GM21717 (cell line): ENCODE results near the gene FGB.
"Not testable (repeated sequence)": the region's sequence is repeated elsewhere in the genome, so short reads cannot be mapped to it uniquely, and the experiment has no call there.

Experiments
- ATAC-seq: cut with Tn5 transposase; IDR thresholded peaks from one replicate; pipeline ENCODE4 v1.9.1; 2021; ENCODE audit warnings: mild to moderate bottlenecking, moderate library complexity; ENCODE audit not compliant: unreplicated experiment

FGB gene

DNA sequence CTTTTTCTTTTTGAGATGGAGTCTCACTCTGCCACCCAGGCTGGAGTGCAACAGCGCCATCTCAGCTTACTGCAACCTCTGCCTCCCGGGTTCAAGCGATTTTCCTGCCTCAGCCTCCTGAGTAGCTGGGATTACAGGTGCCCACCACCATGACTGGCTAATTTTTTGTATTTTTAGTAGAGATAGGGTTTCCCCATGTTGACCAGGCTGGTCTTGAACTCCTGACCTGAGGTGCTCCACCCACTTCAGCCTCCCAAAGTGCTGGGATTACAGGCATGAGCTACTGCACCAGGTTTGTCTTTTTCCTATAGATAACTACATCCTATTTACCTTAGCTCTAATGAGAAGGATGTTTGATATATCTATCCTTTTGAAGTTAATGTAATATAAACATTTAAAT lies 31.5 kb downstream of the FGB start:
- ATAC-seq: not testable (repeated sequence)

DNA sequence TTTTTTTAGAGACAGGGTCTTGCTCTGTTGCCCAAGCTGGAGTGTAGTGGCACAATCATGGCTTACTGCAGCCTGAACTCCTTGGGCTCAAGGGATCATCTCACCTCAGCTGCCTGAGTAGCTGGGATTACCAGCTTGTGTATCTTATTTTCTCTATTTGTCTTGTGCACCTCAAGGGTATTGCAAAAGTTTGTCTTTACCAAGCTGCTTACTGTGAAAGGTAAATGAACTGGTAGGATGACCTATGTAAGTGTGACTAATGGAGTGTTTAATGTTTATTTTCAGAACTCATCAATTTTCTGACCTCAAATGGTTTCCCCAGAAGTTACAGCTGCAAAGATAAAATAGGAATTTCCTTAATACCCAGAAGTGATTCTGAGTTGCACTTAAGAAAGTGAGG lies 33.0 kb downstream of the FGB start:
- ATAC-seq: no peak

DNA sequence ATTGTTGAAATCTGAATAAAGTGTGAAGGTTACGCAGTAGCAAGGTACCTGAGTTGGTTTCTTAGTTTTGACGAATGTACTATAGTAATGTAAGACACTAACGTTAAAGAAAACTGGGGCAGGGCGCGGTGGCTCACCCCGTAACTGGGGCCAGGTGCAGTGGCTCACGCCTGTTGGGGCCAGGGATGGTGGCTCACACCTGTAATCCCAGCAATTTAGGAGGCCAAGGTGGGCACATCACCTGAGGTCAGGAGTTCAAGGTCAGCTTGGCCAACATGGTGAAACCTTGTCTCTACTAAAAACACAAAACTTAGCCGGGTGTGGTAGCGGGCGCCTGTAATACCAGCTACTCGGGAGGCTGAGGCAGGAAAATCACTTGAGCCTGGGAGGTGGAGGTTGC lies 34.5 kb downstream of the FGB start:
- not testable (repeated sequence) for ATAC-seq

DNA sequence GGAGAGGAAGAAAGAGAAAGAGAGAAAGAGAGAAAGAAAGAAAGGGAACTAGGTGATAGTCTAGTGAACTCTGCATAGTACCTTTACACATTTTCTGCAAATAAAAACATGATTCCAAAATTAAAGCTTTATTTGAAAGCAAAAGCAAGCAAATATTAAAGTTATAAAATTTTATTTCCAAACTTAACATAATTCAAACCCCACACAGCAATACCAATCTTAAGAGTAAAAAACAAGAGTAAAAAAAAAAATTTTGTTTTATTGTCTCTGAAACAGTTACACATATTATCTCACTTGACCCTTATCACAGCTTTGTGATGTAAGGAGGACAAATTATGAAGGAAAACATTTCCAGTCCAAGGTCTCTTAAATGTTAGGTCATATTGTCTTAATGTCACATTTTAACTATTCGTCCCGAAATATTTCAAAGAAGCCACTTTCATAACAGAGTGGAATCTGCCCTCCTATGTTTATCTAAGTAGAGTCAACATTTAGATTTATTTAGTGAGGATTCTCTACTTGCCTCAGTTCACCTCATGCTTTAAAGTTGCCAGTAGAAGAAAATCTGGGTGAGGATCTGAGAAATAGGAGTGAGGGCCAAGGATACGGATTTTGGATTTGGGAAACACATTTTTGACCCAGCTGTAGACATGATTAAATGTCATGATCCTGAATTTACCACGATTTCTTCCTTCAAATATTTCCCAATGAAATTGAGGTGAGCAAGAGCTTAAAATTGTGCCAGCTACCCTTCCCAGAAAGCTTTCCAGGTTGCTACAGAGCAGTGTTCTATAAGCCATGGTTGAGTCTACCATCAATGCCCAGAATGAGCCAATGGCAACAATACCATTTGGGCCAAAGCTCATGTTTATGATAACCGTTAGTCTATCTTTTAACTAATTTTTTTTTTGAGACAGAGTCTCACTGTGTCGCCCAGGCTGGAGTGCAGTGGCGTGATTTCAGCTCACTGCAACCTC lies 35.3 kb downstream of the FGB start:
- ATAC-seq: no peak

- ATAC-seq: no peak
Measured at GRCh38 chr4:154602404-154603020, 39.7 kb downstream of the FGB start.

DNA sequence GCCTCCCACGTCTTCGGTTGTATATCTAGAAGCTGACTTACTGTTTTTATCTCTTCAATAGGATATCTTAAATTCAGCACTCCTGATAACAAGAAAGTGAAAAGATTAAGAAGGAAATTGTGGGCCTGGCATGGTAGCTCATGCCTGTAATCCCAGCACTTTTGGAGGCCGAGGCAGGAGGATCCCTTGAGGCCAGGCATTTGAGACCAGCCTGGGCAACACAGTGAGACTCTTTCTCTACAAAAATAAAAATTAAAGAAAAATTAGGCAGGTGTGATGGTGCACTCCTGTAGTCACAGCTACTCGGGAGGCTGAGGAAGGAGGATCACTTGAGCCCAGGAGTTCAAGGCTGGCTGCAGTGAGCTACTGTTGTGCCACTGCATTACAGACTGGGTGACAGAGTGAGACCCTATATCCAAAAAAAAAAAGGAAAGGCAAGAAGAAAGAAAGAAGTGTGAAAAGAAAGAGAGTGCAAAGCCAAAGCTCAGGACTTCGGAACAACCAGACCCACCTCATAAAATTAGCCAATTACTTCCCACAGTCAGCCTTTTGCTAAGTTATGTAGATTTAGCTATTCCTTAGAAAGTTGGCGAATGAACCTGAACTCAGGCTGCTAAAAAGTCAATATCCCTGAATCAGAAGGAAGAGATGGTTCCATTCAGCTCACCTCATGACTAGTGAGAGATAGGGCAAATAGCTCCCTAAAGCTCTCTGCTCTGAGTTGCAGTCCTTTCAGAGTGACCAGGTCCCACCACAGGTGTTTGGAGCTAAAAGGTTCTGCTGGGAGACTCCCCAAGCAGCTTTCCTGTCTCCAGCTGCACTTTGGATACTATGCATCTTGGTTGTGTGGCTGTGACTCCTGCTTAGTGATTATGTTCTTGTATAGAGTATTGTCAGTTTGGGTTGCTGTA lies 40.5 kb downstream of the FGB start:
- ATAC-seq: no peak

DNA sequence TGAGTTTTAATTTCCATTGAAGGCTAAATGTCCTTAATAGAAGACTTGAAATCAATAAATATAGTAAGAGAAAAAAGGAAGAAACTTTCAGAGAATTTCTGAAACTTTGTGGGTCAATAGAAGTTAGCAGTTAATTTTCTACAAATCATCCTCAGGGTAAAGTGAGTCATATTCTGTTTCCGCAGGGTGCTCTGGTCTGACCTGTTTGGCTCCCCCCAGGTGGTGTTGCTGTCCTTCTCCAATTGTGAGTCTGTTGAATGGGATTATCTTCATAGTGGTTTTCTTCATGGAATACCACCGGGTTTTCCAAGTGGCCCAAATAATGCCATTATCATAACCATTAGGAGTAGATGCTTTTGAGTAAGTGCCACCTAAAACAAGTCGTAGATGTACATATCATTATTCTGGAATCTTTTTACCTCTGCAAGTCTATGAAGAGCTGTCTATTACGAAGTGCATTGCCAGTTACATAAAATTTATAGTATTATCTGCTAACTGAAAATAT lies 41.9 kb downstream of the FGB start:
- no peak for ATAC-seq

GRCh38 chr4:154606728-154607723 lies 44.2 kb downstream of the FGB start:
- ATAC-seq: no peak

DNA sequence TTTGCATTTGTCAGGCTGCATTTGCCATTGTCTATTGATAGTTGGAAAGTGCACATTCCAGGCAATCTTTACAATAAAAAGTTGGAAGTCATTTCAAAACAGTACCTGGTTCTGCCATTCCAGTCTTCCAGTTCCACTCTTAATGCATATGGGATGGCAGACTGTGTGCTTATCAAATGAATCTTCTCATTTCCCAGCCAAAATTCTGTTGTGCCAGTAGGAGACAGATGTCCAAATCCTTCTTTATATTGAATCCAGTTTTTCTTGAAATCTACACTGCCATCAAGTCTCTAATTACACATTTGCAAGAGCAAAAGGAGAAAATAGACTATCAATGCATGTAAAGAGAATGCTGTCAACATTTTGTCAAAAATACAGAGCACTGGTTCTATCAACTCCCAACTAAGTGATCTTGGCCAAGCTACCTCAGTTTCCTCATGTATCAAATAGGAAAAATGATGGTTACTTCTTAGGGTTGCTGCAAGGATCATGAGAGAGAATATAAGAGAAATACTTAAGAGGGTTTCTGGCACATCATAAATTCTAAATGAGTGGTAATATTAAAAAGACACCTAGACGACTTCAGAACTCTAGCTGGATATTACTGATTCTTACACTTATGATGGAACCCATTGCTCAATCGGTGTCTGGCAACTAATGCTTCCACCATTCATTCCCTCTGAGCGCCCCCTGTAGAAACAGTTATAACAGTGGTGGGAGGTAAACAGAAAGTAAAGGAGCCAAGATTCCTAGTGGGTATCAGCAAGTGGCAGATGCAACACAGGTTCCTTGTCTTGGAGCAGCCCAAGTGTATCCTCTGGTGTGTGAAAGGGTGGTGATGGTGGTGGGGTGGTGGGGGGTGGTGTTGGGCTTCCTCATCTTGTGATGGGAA lies 45.8 kb downstream of the FGB start:
- no peak for ATAC-seq

- no peak for ATAC-seq
Measured at GRCh38 chr4:154609532-154609931, 46.7 kb downstream of the FGB start.

DNA sequence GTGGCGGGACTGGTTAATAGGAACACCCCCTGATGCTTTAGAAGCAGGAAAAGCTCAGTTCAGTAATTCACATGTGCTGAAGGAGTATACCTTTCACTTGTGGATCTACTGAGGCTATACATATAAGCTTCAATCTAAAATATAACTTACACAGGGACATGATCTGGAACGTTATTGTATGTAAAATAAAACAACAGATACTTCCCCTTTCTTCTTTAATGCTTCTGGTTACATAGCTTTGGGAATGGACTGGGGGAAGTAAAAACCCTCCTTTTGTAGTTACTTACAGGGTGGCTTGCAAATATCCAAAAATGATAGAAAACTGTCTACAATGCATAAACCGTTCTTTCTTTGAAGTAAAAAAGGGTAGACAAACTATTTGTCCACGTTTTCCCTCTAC lies 47.8 kb downstream of the FGB start:
- no peak for ATAC-seq

GRCh38 chr4:154611833-154612232 lies 49.0 kb downstream of the FGB start:
- ATAC-seq: no peak

DNA sequence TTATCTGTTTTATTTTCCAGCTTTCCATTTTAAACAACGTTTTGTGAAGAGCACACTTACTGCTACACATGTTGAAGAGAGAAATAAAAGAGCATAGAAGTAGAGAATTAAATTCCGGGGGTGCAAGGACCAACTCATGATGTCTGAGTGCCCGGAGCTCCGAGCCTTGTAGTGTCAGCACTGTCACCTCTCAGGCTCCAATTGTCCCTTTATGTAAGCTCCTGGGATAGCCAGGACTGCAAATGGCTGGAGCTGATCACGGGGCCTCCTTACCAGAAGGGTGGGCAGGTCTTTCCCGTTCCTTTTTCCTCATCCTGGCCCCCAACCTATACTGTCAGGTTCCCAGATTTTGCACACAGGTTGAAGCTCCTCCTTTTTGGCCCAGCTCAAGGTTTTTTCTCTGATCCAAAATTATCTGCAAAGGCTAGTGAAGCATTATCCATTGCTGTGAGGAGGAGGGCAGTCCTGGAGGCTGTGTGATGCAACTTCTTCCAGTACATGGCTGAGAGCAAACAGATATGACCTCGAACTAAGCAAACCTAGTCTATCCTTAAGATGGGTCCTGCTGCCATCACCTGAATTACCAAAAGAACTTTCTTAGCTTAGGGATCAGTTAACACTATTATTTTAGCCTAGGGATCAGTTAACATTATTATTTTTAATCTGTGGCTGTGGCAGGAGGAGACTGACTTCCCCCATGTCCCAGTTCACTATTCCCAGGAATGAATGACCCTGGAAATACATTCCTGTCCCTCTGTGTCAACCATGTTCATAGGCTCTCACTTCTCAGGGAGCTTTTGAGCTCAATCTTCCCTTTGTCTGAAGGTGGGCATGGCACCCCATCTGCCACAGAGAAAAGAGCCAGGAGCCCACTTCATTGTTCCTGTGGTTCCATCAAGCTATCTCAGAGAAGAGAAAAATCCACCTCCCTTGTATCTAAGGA lies 49.9 kb downstream of the FGB start, which contains the start of gene FGG:
Gene FGG, minus strand, starts transcription at position 185 of the 943 bp plus-strand sequence. Its CDS starts 47 bp downstream, at position 138.
- ATAC-seq: no peak

GRCh38 chr4:154614306-154614705 lies 51.5 kb downstream of the FGB start:
- no peak for ATAC-seq

- no peak for ATAC-seq
Measured at GRCh38 chr4:154615211-154615610, 52.4 kb downstream of the FGB start.

GRCh38 chr4:154616287-154616686 lies 53.5 kb downstream of the FGB start:
- ATAC-seq: no peak

GRCh38 chr4:154616731-154617130 lies 53.9 kb downstream of the FGB start:
- peak; percentile 98 for ATAC-seq
